ENCODE measurements around the gene PLA2G7.

PLA2G7 gene

DNA sequence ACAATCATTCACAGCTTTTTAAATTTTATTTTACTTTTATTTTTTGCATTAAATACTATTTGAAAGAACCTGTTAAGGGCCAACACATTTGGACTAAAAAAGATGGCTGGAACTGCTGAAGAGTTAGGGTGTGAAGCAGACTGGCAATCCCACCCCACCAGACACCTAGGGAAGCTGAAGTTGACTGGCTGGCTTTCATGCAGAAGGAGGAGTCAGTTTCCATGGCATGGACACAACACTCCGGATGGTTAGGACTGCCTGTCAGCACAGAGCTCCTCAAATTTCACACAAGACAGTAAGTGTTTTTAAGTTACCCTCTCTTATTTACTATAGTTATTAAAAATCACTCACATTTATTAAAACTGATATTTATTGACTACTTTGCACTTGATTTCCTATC is 11.5 kb upstream of the PLA2G7 start, which contains the start of gene ANKRD66:
TSS of gene ANKRD66 (plus strand) at position 238 of the 400 bp plus-strand sequence. CDS start 5,016 bp downstream, outside the sequence.
- DNase-seq = no peak

DNA sequence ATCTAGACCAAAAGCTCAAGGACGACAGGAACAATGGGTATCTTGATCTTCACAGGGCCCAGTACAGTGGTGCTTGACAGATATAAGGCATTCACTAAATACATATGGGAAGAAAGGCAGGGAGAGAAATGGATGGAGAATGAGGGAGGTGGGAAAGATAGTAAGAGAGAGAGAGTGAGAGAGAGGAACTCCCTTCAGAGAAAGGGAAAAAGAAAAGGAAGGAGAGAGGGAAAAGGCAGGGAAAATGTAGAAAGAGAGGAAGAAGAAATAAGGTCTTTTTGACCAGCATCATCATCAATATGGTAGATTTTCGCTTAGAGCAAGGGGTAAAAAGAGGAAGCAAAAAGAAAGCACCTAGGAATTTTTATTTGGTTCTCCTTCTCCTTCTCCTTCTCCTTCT is 10.8 kb upstream of the PLA2G7 start:
- no peak for DNase-seq

DNA sequence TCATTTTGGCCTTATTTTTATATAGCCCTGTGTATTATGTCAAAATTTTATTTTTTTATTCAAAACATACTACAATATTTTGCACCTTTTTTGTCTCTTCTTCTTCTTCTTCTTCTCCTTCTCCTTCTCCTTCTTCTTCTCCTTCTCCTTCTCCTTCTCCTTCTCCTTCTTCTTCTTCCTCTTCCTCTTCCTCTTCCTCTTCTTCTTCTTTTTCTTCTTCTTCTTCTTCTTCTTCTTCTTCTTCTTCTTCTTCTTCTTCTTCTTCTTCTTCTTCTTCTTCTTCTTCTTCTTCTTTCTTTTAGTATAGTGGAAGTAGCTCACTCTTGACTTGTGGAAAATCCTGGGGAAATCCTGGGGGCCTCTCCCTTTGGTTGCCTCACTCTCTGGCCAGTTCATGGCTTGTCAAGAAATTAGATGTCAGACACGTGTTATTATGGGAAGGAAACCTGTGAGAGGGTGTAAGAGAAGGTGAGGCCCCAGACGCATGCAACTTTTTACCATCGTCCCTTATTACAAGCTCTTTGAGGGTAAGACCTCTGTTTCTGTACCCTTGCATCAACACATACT is 9.1 kb upstream of the PLA2G7 start:
- DNase-seq = peak; percentile 73

DNA sequence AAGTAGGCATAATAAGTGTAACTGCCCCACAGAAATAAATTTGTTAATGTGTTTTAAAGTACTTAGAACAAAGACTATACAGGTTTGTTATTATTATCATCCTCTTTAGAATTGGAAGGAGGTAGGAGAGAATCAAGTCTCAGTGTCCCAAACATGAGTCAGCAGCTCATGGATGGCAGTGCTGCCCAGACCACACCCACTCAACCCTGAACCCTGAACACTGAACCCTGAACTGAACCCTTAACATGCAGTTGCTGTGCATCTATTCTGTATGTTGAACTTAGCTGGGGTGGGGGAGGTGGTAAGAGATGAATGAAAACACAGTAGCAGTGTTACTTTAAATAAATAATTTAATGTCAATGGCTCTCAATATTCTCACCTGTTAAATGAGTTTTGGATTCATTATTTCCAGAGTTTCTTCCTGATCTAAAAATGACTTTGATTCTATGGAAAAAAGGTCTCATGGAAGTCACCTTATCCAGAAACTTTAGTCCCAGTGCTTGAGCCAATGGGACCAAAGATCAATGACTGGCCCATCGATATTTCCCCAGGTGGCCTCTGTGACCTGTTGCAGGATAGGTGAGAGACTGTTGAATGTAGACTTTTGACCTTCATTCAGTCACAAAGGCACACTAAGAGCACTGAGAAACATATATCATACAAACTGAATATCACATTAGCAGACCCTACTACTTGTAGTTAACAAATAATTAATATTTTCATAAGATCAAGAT is 8.4 kb upstream of the PLA2G7 start:
- no peak for DNase-seq

DNA sequence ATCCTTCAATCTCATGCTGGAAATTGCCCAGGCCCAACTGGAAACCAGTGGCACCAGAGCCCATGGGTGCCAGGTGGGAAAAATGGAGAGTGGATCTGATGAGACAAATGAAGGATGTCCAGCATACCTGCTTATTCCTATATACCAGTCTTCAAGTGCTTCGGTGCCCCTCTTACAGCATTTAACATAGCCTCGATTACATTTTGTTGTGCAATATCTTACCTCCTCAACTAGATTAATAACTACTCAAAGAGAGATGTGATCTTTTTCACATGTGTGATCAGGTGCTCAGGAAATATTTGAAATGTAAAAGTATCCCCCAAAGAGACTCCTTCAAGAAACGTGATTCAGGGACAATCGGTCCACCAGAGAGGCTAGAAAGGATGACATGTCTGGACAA is 6.7 kb upstream of the PLA2G7 start:
- no peak for DNase-seq

DNA sequence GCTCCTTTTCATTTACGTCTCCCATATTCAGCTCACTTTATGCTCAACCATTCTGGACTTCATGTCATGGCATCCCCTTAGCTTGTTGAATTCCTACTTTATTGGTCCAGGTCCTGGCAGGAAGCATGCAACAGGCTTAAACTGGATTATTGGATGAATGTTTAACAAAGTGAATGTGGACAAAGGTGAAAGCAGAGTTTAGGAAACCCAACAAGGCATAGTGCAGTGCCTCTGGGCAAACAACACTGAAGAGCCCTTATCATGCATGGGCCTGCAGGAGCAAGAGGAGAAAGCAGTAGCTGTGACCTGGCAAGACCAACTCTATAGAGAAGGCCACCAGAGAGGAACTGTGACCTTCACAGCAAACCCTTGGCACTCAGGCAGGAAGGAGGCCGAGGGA is 6.3 kb upstream of the PLA2G7 start:
- no peak for DNase-seq

DNA sequence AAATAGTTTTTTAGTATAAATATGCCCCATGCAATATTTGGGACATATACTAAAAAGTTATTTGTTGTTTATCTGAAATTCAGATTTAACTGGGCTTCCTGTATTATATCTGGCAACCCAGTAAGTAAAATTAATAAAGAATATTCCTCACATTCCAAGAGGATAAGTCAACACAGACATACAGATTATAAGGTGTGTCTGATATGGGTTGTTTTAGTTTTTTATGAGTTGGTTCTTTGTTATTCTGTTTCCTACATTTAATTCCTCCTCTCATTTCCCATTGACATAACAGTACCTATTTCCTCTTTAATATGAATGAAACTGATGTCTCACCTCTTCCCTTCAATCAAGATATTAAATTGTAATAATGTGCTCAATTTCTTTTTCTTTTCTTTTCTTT is 1.7 kb upstream of the PLA2G7 start:
- no peak for DNase-seq

DNA sequence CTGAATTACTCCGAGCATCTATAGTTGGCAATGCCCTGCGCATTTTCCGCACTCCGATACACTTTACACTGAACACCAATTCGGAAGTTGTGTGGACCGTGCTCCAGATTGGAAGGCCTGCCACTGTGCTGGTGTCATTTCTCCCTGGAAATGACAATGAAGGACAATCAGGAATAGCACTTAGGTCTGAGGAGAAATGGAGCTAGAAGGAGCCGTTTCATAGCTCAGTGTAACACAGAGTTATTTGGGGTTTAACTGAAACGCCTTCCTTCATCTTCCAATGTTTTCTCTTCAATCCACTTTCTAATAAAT is 501 bp upstream of the PLA2G7 start:
- no peak for DNase-seq

DNA sequence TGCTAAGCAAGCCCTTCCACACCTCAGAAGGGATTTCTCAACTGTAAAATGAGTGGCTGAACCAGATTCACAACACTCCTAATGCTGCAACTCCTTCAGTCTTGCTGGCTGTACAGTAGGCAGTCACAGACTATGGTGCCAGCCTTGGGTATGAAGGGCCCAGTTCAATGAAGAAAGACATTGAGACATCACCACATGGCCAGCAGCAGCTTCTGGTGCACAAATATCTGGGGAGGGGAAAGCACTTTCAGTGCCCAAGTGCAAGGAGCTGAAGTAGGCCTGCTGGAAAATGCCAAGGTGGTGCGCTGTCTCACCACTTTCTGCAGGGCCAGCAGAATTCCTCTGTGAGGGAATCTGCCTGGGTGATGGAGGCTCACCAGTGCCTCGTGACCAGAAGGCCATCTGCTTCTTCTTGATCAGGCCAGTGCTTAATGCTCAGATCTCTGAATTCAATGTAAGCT is 1.8 kb downstream of the PLA2G7 start:
- DNase-seq = peak; percentile 60

DNA sequence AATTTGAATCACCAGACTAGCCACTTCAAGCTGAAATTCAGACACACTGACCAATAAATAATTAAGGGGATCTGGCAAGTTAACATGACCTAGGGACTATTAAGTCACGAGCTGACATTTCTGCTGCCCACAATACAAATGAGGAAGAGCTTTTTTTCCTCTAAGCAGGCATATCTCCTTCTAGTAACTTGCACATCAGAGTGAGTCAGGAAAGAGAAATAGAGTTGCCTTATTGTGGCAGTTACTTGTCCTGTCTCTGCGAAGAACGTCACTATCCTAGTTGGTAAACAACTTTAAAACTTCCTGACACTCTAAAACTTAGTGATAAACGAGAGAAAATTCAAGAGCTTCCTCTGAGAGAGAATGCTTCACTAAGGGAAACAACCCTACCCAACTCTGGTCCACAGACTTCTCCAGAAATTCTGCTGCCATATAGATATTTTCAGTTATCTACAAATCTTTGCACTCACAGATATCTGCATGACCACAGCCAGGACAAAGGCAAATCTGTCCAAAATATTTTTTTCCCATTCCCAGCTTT is 4.2 kb downstream of the PLA2G7 start:
- peak; percentile 98 for DNase-seq

DNA sequence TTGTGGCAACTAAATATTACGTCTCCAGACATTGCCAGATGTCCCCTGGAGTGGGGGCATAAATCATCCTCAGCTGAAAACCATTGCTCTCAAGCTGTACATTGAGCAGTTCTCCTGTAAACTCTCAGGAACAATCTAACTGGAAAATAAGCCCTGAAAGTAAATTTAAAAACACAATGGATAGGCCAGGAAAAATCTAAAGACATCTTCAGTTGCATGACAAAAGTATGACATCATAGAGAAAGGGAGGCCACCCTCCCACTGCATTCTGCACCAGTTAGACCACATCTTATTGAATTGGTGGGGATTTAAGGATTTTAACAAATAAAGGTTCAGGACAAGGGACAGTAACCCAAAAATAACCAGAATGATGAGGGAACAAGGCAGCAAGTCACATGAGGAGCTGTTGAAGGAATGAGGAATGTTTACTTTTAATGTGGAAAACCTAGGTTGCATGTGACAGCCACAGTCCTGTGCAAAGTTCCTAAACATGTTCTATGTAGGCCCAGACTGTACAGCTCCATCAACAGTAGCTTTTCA is 5.3 kb downstream of the PLA2G7 start:
- DNase-seq = peak; percentile 36

DNA sequence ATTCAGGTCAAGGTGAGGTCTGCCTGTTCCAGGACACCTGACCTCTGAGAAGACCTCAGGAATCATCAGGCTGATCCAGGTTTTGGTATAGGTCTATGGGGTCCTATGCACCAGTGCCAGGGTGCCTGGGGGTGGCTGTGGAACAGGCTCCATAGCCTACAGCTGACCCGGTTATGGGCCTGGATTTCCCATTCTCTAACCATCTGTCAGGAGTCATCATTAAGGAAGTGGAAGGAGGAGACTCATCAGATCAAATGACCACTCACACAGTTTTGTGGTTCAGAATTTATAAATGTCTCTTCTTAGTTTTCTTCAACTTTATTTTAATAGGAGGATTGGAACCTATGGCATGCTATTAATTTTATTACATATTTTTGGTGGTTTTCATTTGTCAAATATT is 14.8 kb downstream of the PLA2G7 start:
- DNase-seq = peak; percentile 40

DNA sequence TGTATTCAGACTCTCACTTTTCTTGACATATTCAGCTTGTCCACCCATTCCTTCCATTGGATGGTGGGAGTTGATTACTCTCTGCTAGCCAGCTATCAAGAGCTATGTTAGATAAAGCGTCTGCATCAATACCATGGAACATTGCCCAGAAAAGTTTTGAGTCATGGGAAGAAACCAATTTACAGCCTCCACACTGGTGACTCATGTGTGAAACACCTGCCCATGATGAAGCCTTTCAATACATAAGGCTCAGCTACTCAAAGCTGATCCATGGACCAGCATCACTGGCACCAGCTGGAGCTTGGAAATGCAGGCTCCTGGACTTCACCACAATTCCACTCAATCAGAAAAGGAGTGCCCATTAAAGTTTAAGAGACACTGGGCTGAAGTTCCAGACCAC is 16.1 kb downstream of the PLA2G7 start:
- no peak for DNase-seq

DNA sequence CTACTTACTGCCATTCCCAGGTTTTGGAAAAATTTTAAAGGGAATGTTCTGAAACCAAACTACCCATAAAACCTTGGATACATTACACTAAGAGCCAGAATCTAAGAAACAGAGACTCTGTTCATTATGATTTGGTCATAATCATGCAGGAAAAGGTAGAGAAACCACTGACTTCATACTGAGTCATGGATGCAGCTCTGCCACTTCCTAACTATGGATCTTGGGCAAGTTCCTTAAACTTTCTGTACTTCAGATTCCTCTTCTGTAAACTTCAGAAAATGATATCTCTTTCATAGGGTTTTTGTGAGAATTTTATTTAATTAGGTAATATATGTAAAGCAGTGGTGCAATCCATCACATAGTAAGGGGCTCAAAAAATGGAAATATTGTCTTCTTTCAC is 20.0 kb downstream of the PLA2G7 start:
- peak; percentile 97 for DNase-seq

DNA sequence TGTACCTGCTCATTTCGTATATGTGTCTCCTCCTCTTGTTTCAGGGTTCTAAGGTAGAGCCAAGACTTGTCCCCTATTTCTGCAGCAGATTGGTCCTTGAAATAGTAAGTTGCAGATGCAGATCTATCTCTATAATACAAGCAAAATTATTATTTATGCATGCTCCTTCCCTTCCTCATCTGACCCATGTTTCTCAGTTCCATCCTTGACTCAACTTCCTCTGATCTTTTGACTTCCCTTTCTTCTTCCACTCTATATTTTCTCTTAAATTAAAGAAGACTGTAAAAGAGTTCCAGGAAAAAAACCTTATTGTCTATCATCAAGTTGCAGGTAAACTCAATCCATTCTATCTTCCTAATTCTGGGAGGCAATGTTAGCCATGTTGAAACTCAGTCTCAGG is 23.7 kb downstream of the PLA2G7 start:
- DNase-seq = peak; percentile 40

DNA sequence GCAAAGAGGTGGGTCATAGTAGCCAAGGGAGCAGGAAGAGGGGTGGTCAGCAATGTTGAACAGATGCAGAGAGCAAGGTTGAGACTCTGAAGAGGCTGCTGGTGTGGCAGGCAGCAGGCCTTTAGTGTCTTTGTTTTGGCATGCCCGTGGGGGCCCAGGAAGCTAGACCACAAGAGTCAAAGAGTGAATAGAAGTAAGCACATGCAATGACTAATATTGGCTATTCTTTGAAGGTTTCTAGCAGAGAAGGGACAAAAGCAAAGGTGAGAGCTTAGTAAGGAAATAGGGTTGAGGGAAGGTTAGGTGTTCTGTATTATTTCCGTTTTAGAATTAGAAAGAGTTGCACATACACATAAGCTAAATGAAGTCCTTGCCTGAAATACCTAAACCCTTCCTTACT is 28.7 kb downstream of the PLA2G7 start:
- DNase-seq = no peak

DNA sequence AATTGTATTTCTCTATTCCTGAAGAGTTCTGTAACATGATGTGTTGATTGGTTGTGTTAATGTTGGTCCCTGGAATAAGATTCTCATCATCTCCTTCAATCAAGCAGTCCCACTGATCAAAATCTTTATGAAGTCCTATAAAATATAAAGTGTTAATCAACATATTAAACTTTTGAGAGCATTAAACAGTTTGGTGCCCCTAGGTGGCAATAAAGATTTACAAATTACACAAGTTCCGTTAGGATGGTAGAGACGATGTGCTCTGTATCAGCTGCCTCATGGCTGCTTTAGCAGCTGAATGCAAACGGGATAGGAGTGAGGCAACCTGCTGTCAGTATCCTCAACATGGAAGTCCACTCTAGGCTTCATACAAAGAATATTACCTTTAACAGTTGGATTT is 30.6 kb downstream of the PLA2G7 start:
- peak; percentile 68 for DNase-seq

DNA sequence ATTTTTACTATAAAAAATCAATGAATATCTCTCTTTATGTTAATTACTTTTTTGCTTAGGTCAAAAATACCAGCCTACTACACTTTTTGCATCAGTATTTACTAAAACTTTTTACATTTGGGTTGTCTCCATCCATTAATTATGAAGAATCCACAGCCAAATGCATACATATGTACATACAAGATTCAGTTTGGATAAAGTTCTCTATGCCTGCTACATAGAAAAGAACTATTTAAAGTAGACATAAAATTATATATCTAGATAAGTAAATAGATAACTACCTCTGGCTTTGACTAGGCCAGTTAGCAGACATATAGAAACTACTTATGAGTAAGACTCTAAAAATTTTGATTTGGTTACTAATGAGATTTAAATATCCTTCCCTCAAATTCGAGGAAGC is 35.2 kb downstream of the PLA2G7 start:
- DNase-seq = no peak

DNA sequence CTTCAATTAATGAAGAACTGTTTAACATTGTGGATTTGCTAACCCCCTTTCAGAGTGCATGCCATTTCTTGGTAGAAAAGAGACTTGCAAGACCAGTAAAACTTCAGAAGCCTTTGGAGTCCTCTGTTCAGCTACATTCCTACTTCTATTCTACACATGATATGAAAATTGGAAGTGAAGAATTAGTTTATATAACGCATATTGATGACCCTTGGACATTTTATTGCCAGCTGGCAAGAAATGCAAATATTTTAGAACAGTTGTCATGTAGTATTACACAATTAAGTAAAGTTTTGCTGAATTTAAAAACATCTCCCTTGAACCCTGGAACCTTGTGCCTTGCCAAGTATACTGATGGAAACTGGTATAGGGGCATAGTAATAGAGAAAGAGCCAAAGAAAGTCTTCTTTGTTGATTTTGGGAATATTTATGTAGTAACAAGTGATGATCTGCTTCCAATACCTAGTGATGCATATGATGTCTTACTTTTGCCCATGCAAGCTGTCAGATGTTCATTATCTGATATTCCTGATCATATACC is 44.2 kb downstream of the PLA2G7 start:
- no peak for DNase-seq

DNA sequence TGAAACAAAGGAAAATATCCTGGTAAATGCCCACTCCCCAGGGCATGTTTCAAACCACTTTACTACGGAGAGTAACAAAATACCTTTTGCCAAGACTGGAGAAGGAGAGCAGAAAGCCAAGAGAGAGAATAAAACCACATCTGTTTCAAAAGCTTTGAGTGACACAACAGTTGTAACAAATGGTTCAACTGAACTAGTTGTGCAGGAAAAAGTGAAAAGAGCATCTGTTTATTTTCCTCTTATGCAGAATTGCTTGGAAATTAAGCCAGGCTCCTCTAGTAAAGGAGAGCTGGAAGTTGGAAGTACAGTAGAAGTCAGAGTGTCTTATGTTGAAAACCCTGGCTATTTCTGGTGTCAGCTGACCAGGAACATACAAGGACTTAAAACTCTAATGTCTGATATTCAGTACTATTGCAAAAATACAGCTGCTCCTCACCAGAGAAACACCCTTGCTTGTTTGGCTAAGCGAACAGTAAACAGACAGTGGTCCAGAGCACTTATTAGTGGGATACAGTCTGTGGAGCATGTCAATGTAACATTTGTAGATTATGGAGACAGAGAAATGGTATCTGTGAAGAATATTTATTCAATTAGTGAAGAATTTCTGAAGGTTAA is 44.9 kb downstream of the PLA2G7 start:
- DNase-seq = no peak

DNA sequence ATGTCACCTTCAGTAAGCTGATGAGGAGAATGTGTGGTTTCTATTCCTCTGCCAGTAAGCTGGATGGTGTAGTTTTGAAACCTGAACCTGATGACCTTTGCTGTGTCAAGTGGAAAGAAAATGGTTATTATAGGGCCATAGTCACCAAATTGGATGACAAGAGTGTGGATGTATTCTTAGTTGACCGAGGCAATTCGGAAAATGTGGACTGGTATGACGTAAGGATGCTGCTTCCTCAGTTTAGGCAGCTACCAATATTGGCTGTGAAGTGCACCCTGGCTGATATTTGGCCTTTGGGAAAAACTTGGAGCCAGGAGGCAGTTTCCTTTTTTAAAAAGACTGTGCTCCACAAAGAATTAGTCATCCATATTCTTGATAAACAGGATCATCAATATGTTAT is 45.5 kb downstream of the PLA2G7 start:
- no peak for DNase-seq

DNA sequence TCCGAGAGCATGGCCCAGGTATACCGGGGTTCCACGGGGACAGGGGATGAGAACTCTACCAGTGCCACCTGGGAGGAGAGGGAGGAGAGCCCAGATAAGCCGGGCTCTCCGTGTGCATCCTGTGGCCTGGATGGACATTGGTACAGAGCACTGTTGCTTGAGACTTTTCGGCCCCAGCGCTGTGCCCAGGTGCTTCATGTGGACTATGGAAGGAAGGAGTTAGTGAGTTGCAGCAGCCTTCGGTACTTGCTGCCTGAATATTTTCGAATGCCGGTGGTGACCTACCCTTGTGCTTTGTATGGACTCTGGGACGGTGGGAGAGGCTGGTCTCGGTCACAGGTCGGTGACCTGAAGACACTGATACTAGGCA is 46.2 kb downstream of the PLA2G7 start:
- no peak for DNase-seq

DNA sequence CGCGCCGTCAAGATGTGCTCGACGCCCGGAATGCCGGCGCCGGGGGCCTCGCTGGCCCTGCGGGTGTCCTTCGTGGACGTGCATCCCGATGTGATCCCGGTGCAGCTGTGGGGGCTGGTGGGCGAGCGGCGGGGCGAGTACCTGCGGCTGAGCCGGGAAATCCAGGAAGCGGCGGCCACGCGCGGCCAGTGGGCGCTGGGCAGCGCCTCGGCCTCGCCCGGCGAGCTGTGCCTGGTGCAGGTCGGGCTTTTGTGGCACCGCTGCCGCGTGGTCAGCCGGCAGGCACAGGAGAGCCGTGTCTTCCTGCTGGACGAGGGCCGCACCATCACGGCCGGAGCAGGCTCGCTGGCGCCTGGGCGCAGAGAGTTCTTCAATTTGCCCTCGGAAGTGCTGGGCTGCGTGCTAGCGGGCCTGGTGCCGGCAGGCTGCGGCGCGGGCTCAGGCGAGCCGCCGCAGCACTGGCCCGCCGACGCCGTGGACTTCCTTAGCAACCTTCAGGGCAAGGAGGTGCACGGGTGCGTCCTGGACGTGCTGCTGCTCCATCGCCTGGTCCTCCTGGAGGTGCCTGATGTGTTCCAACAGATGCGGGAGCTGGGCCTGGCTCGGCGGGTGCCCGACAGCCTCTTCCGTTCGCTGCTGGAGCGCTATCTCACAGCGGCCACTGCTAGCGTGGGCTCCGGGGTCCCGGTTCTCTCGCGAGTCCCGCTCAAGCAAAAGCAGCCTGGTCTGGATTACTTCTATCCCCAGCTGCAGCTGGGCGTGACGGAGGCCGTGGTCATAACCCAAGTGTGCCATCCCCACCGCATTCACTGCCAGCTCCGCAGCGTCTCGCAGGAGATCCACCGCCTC is 46.8 kb downstream of the PLA2G7 start:
- no peak for DNase-seq
